ENCODE data around the gene AXIN1.

DNA sequence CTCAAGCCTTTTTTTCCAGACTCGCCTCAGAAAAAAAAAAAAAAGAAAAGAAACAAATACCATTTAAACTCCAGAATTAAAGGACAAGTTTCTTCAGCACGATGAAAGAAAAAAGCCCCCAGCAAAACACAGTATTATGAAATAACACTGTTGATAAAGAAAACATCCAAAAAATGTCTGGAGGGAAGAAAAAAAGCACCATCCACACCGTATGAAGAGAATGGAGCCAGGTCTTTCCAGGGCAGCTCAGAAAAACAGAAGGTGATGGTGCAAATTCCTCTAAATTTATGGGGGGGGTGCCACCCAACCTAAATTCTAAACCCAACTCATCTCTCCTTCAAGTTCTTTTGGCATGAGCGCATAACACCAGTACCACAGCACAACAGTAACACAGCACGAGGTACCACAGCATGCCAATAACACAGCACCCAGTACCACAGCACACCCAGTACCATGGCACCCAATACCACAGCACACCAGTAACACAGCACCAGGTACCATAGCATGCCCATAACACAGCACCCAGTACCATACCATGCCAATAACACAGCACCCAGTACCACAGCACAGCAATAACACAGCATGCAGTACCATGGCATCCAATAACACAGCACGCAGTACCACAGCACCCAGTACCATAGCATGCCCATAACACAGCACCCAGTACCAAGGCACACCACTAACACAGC is 19.0 kb downstream of the AXIN1 start:
- TF ChIP-seq POLR2A (IDR thresholded peaks at IDR 0.05) (no peak), POLR2AphosphoS5 (IDR thresholded peaks at IDR 0.05) (no peak)
- TF ChIP-seq, protein P1, sequence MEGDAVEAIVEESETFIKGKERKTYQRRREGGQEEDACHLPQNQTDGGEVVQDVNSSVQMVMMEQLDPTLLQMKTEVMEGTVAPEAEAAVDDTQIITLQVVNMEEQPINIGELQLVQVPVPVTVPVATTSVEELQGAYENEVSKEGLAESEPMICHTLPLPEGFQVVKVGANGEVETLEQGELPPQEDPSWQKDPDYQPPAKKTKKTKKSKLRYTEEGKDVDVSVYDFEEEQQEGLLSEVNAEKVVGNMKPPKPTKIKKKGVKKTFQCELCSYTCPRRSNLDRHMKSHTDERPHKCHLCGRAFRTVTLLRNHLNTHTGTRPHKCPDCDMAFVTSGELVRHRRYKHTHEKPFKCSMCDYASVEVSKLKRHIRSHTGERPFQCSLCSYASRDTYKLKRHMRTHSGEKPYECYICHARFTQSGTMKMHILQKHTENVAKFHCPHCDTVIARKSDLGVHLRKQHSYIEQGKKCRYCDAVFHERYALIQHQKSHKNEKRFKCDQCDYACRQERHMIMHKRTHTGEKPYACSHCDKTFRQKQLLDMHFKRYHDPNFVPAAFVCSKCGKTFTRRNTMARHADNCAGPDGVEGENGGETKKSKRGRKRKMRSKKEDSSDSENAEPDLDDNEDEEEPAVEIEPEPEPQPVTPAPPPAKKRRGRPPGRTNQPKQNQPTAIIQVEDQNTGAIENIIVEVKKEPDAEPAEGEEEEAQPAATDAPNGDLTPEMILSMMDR (IDR thresholded peaks at IDR 0.05), result no peak
